WTC11 (cell line): ENCODE results near the gene NRBF2. TPM values are rescaled to one million over a fixed set of nuclear protein-coding genes. Genes with fewer than 3 reads are reported as not detected.

Experiments used
- ATAC-seq: fragments of 200-7000 bp; cut with Tn5 transposase; 2 replicates; pipeline ENCODE4 v1.10.0; 2021; ENCODE audit warnings: mild to moderate bottlenecking, moderate library complexity
- CTCF ChIA-PET: fragments of 300-600 bp; sonication (Branson Sonifier 250); formaldehyde crosslinking; loops from one replicate; lab custom pipeline; 2021; ENCODE audit warnings: antibody characterized with exemption; lab: Charles Lee
- POLR2A ChIA-PET: fragments of 350-600 bp; sonication (Branson Sonifier 250); formaldehyde crosslinking; loops from one replicate; lab custom pipeline; 2021; ENCODE audit warnings: antibody characterized with exemption; lab: Charles Lee
- DNase-seq: peaks from one replicate; pipeline ENCODE4 v3.0.0; 2021; ENCODE audit warnings: low spot score
- H3K27ac Mint-ChIP-seq: 2 replicates; pipeline ENCODE4 v1.8.0; 2021; ENCODE audit warnings: mixed read lengths
- H3K27me3 Mint-ChIP-seq: 2 replicates; pipeline ENCODE4 v1.8.0; 2021; ENCODE audit warnings: low read depth, mild to moderate bottlenecking, moderate library complexity, mixed read lengths
- H3K36me3 Mint-ChIP-seq: 2 replicates; pipeline ENCODE4 v1.8.0; 2021; ENCODE audit warnings: mixed read lengths
- H3K4me1 Mint-ChIP-seq: 2 replicates; pipeline ENCODE4 v1.8.0; 2022; ENCODE audit warnings: mixed read lengths
- H3K4me3 Mint-ChIP-seq: 2 replicates; pipeline ENCODE4 v1.8.0; 2021; ENCODE audit warnings: mild to moderate bottlenecking, moderate library complexity, mixed read lengths
- H3K9me3 Mint-ChIP-seq: 2 replicates; pipeline ENCODE4 v1.8.0; 2021; ENCODE audit warnings: mixed read lengths
- AFF4 ChIP-seq: sonication (generic); formaldehyde crosslinking; IDR thresholded peaks from 2 replicates; pipeline ENCODE4 v1.8.1; 2023; ENCODE audit warnings: mild to moderate bottlenecking, missing genetic modification reagents, borderline replicate concordance
- ATF1 ChIP-seq: sonication (generic); formaldehyde crosslinking; IDR thresholded peaks from 2 replicates; pipeline ENCODE4 v1.8.1; 2023; ENCODE audit warnings: mild to moderate bottlenecking, moderate library complexity, missing genetic modification reagents
- ATF6 ChIP-seq: sonication (generic); formaldehyde crosslinking; IDR thresholded peaks from 2 replicates; pipeline ENCODE4 v1.8.1; 2023; ENCODE audit warnings: mild to moderate bottlenecking, missing genetic modification reagents
- CREM ChIP-seq: sonication (generic); formaldehyde crosslinking; IDR thresholded peaks from 2 replicates; pipeline ENCODE4 v1.8.1; 2022; ENCODE audit warnings: mild to moderate bottlenecking, missing genetic modification reagents, moderate library complexity
- E2F4 ChIP-seq: sonication (generic); formaldehyde crosslinking; IDR thresholded peaks from 2 replicates; pipeline ENCODE4 v1.8.1; 2022; ENCODE audit warnings: low read depth, mild to moderate bottlenecking, moderate library complexity, missing genetic modification reagents, borderline replicate concordance
- E2F5 ChIP-seq: sonication (generic); formaldehyde crosslinking; IDR thresholded peaks from 2 replicates; pipeline ENCODE4 v1.8.1; 2022; ENCODE audit warnings: mild to moderate bottlenecking, moderate library complexity, missing genetic modification reagents
- FOXK1 ChIP-seq: sonication (generic); formaldehyde crosslinking; IDR thresholded peaks from 2 replicates; pipeline ENCODE4 v1.8.0; 2022; ENCODE audit warnings: mild to moderate bottlenecking, moderate library complexity, missing genetic modification reagents
- FOXP1 ChIP-seq: sonication (generic); formaldehyde crosslinking; IDR thresholded peaks from 2 replicates; pipeline ENCODE4 v1.8.0; 2022; ENCODE audit warnings: missing genetic modification reagents, mild to moderate bottlenecking, moderate library complexity, borderline replicate concordance
- FOXP4 ChIP-seq: sonication (generic); formaldehyde crosslinking; IDR thresholded peaks from 2 replicates; pipeline ENCODE4 v1.8.0; 2022; ENCODE audit warnings: mild to moderate bottlenecking, missing genetic modification reagents
- GABPB1 ChIP-seq: sonication (generic); formaldehyde crosslinking; IDR thresholded peaks from 2 replicates; pipeline ENCODE4 v1.8.1; 2023; ENCODE audit warnings: mild to moderate bottlenecking, missing genetic modification reagents
- GRHL2 ChIP-seq: fragments of 250-450 bp; sonication (Bioruptor Pico); IDR thresholded peaks from 2 replicates; pipeline ENCODE4 v1.8.0; 2022; ENCODE audit warnings: mild to moderate bottlenecking, moderate library complexity; ENCODE audit not compliant: insufficient replicate concordance, severe bottlenecking
- NR2C2 ChIP-seq: sonication (generic); formaldehyde crosslinking; IDR thresholded peaks from 2 replicates; pipeline ENCODE4 v1.8.0; 2022; ENCODE audit warnings: mild to moderate bottlenecking, missing genetic modification reagents
- NR3C1 ChIP-seq: sonication (generic); formaldehyde crosslinking; conservative IDR thresholded peaks from 2 replicates; pipeline ENCODE4 v1.8.1; 2023; ENCODE audit warnings: low read depth, mild to moderate bottlenecking, missing genetic modification reagents
- TCF7 ChIP-seq: sonication (generic); formaldehyde crosslinking; IDR thresholded peaks from 2 replicates; pipeline ENCODE4 v1.8.0; 2022; ENCODE audit warnings: mild to moderate bottlenecking, low read depth, missing genetic modification reagents, moderate library complexity
- TP53 ChIP-seq: sonication (generic); formaldehyde crosslinking; IDR thresholded peaks from 2 replicates; pipeline ENCODE4 v1.8.1; 2023; ENCODE audit warnings: mild to moderate bottlenecking, missing genetic modification reagents
- USF1 ChIP-seq: sonication (generic); formaldehyde crosslinking; IDR thresholded peaks from 2 replicates; pipeline ENCODE4 v1.8.0; 2022; ENCODE audit warnings: mild to moderate bottlenecking, missing genetic modification reagents
- ZBTB43 ChIP-seq: sonication (generic); formaldehyde crosslinking; IDR thresholded peaks from 2 replicates; pipeline ENCODE4 v1.8.1; 2023; ENCODE audit warnings: mild to moderate bottlenecking, missing genetic modification reagents
- ZNF263 ChIP-seq: sonication (generic); formaldehyde crosslinking; IDR thresholded peaks from 2 replicates; pipeline ENCODE4 v1.8.1; 2022; ENCODE audit warnings: low read depth, mild to moderate bottlenecking, moderate library complexity, missing genetic modification reagents
- ZNF317 ChIP-seq: sonication (generic); formaldehyde crosslinking; IDR thresholded peaks from 2 replicates; pipeline ENCODE4 v1.8.1; 2023; ENCODE audit warnings: low read depth, mild to moderate bottlenecking, moderate library complexity, missing genetic modification reagents, borderline replicate concordance
- ZNF671 ChIP-seq: fragments of 250-450 bp; sonication (Bioruptor Pico); IDR thresholded peaks from 2 replicates; pipeline ENCODE4 v1.8.0; 2021; ENCODE audit warnings: mild to moderate bottlenecking
- total RNA-seq: library from RNA; stranded (reverse); gene quantifications from 3 replicates; pipeline ENCODE4 v1.2.3, GENCODE V29; 2021

The NRBF2 gene
- total RNA-seq, 1 experiment from 2014 or later = 25.9 TPM

- TF ChIP-seq FOXP4 (CRISPR knock-in tag) = no peak
- TF ChIP-seq TCF7 = no peak
- TF ChIP-seq ZNF263 (CRISPR knock-in tag) = no peak
- no peak for TF ChIP-seq ZBTB43 (CRISPR knock-in tag)
- no peak for TF ChIP-seq ZNF317 (CRISPR knock-in tag)
- TF ChIP-seq ZNF671 = peak; percentile 13; the same call in 1 of the 2 replicates
These were observed 28.5 kb downstream of the NRBF2 start (continued) for GRCh38 chr10:63161592-63161991.

GRCh38 chr10:63164166-63164623 is 31.1 kb downstream of the NRBF2 start:
- ATAC-seq (no peak), DNase-seq (no peak)
- Mint-ChIP-seq H3K9me3 (no peaks in the 10 kb centered on the region), H3K4me3 (no peak overlapping the region), H3K36me3 (peaks cover 33% of the 10 kb centered on the region), H3K27ac (peak overlapping the region; percentile 83), H3K27me3 (no peaks in the 10 kb centered on the region), H3K4me1 (no peaks in the 10 kb centered on the region)
- no peak for TF ChIP-seq E2F5
- TF ChIP-seq NR2C2 (CRISPR knock-in tag) = no peak
- no peak for TF ChIP-seq NR3C1
- no peak for TF ChIP-seq AFF4
- TF ChIP-seq FOXP1 = no peak
- no peak for TF ChIP-seq ATF1 (CRISPR knock-in tag)
- TF ChIP-seq USF1 (CRISPR knock-in tag) = no peak
- TF ChIP-seq ATF6 (CRISPR knock-in tag) = no peak
- no peak for TF ChIP-seq TP53 (CRISPR knock-in tag)
- no peak for TF ChIP-seq E2F4 (CRISPR knock-in tag)
- no peak for TF ChIP-seq FOXK1 (CRISPR knock-in tag)
- no peak for TF ChIP-seq CREM (CRISPR knock-in tag)
- no peak for TF ChIP-seq GRHL2 (CRISPR knock-in tag)
- TF ChIP-seq GABPB1 (CRISPR knock-in tag) = no peak
- POLR2A ChIA-PET = no interaction called here
- CTCF ChIA-PET = interaction anchor here (2.4 kb wide), 1 partner anchor 556 kb away, joined by 7 read pairs; no protein-coding TSS in a partner anchor
